Measurements from ENCODE around the gene DVL2.

GRCh38 chr17:7196651-7197401, 37.5 kb downstream of the DVL2 start:
- TF ChIP-seq, protein P1, sequence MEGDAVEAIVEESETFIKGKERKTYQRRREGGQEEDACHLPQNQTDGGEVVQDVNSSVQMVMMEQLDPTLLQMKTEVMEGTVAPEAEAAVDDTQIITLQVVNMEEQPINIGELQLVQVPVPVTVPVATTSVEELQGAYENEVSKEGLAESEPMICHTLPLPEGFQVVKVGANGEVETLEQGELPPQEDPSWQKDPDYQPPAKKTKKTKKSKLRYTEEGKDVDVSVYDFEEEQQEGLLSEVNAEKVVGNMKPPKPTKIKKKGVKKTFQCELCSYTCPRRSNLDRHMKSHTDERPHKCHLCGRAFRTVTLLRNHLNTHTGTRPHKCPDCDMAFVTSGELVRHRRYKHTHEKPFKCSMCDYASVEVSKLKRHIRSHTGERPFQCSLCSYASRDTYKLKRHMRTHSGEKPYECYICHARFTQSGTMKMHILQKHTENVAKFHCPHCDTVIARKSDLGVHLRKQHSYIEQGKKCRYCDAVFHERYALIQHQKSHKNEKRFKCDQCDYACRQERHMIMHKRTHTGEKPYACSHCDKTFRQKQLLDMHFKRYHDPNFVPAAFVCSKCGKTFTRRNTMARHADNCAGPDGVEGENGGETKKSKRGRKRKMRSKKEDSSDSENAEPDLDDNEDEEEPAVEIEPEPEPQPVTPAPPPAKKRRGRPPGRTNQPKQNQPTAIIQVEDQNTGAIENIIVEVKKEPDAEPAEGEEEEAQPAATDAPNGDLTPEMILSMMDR (IDR thresholded peaks at IDR 0.05; ENCODE audit: insufficient read depth, low read length, poor library complexity, severe bottlenecking) = no peak
- no peak for TF ChIP-seq EZH2phosphoT487 (conservative IDR thresholded peaks at IDR 0.05; ENCODE audit: low read length)
